Upper lobe of right lung (tissue), 1 donor: ENCODE results near the gene DLST. TPM values are rescaled to one million over a fixed set of nuclear protein-coding genes. Genes with fewer than 3 reads are reported as not detected.

Experiments
- ATAC-seq: fragments of 200-7000 bp; cut with Tn5 transposase; one replicate; pipeline ENCODE4 v1.9.1; 2020; ENCODE audit warnings: mild to moderate bottlenecking, moderate library complexity
- DNase-seq: peaks from one replicate; pipeline ENCODE4 v3.0.0-alpha.2; 2020
- H3K27ac ChIP-seq: fragments of 200-600 bp; one replicate; pipeline ENCODE4 v1.8.0; 2022
- H3K27me3 ChIP-seq: fragments of 200-600 bp; one replicate; pipeline ENCODE4 v1.8.0; 2022; ENCODE audit warnings: mild to moderate bottlenecking
- H3K36me3 ChIP-seq: fragments of 200-600 bp; one replicate; pipeline ENCODE4 v1.8.0; 2022
- H3K4me1 ChIP-seq: fragments of 200-600 bp; one replicate; pipeline ENCODE4 v1.8.0; 2022
- H3K4me3 ChIP-seq: fragments of 200-600 bp; one replicate; pipeline ENCODE4 v1.8.0; 2022; ENCODE audit warnings: mild to moderate bottlenecking
- H3K9me3 ChIP-seq: fragments of 200-600 bp; one replicate; pipeline ENCODE4 v1.8.0; 2022
- CTCF ChIP-seq: fragments of 200-600 bp; IDR thresholded peaks from one replicate; pipeline ENCODE4 v1.8.0; 2022; ENCODE audit warnings: antibody characterized with exemption
- intact Hi-C: fragments of 100-400 bp; cut with DNase I; formaldehyde crosslinking; loops from one replicate; pipeline ENCODE4 v1.11.0; 2022
- total RNA-seq: library from RNA; stranded (reverse); fragmentation: NEBNext Ultra II Directional; extraction: Animal tissue kit (Norgen Biotek cat#: 25700); gene quantifications from one replicate; pipeline ENCODE4 v1.2.1, GENCODE V29; 2021
- donor health status: DM: no; HTN: yes; CAD: no; lungs with severe emphysema.

Gene DLST
- total RNA-seq, 1 donor from 2014 or later: 90.1 TPM

- H3K9me3 ChIP-seq: no peaks in the 10 kb centered on the region
- ATAC-seq (peak; percentile 27), DNase-seq (no peak)
- H3K4me3 ChIP-seq: no peak overlapping the region
- H3K36me3 ChIP-seq: no peaks in the 10 kb centered on the region
- intact Hi-C loops: loop anchor here (10.0 kb wide), 1 partner anchor 139 kb away; no protein-coding TSS in a partner anchor
- peaks cover 3% of the 10 kb centered on the region for H3K27me3 ChIP-seq
- TF ChIP-seq CTCF: peak; percentile 49
- H3K4me1 ChIP-seq: peaks cover 26% of the 10 kb centered on the region
- H3K27ac ChIP-seq: no peak overlapping the region
Observed at GRCh38 chr14:74945261-74945851, 63.6 kb downstream of the DLST start.

- Histone ChIP-seq H3K4me1 (peaks cover 20% of the 10 kb centered on the region), H3K27ac (no peak overlapping the region), H3K27me3 (peaks cover 3% of the 10 kb centered on the region), H3K36me3 (no peaks in the 10 kb centered on the region), H3K4me3 (no peak overlapping the region), H3K9me3 (no peaks in the 10 kb centered on the region)
- intact Hi-C loops: loop anchor here (10.0 kb wide), 1 partner anchor 139 kb away; no protein-coding TSS in a partner anchor
- ATAC-seq: peak; percentile 82
- peak; percentile 86 for DNase-seq
- peak; percentile 95 for TF ChIP-seq CTCF
Observed at GRCh38 chr14:74945852-74946658, 64.3 kb downstream of the DLST start.

- Histone ChIP-seq H3K27me3 (peaks cover 3% of the 10 kb centered on the region), H3K9me3 (no peaks in the 10 kb centered on the region), H3K4me3 (no peak overlapping the region), H3K27ac (no peak overlapping the region), H3K36me3 (no peaks in the 10 kb centered on the region), H3K4me1 (peaks cover 13% of the 10 kb centered on the region)
- no peak for DNase-seq
- ATAC-seq: no peak
- peak; percentile 3 for TF ChIP-seq CTCF
- intact Hi-C loops: loop anchor here (10.0 kb wide), 1 partner anchor 138 kb away; no protein-coding TSS in a partner anchor
Observed at GRCh38 chr14:74946659-74947281, 65.1 kb downstream of the DLST start.

GRCh38 chr14:74947353-74948227 lies 65.9 kb downstream of the DLST start:
- Histone ChIP-seq H3K4me3 (no peak overlapping the region), H3K9me3 (no peaks in the 10 kb centered on the region), H3K27me3 (peaks cover 3% of the 10 kb centered on the region), H3K36me3 (no peaks in the 10 kb centered on the region), H3K4me1 (peaks cover 5% of the 10 kb centered on the region), H3K27ac (no peak overlapping the region)
- ATAC-seq: no peak
- DNase-seq: no peak
- TF ChIP-seq CTCF: no peak
- intact Hi-C loops: loop anchor here (10.0 kb wide), 1 partner anchor 137 kb away; no protein-coding TSS in a partner anchor
